Astrocyte (in vitro differentiated cells and primary cell): ENCODE results near the gene ZNF569. TPM values are rescaled to one million over a fixed set of nuclear protein-coding genes. Genes with fewer than 3 reads are reported as not detected.
"Not testable (repeated sequence)": the region's sequence is repeated elsewhere in the genome, so short reads cannot be mapped to it uniquely, and the experiment has no call there.

Experiments
- DNase-seq: peaks from one replicate; pipeline ENCODE4 v3.0.0-alpha.2; 2010; ENCODE audit warnings: low read depth
- FAIRE-seq: peaks from 2 replicates; lab custom pipeline; 2011; peaks lifted over from hg19 to GRCh38; lab: Jason Lieb, UNC
- H2AFZ ChIP-seq: 2 replicates; pipeline ENCODE4 v1.6.0; 2012; ENCODE audit warnings: low read depth, low read length, inconsistent platforms
- H3K27ac ChIP-seq: 2 replicates; pipeline ENCODE4 v1.5.1; 2011; ENCODE audit warnings: low read depth, low read length, inconsistent platforms
- H3K27me3 ChIP-seq: 2 replicates; pipeline ENCODE4 v1.6.0; 2011; ENCODE audit warnings: low read length, inconsistent platforms; ENCODE audit not compliant: insufficient read depth
- H3K36me3 ChIP-seq: 2 replicates; pipeline ENCODE4 v1.5.1; 2011; ENCODE audit warnings: low read length, inconsistent platforms; ENCODE audit not compliant: insufficient read depth
- H3K4me1 ChIP-seq: 2 replicates; pipeline ENCODE4 v1.5.1; 2011; ENCODE audit warnings: low read length, inconsistent platforms; ENCODE audit not compliant: insufficient read depth
- H3K4me2 ChIP-seq: 2 replicates; pipeline ENCODE4 v1.6.0; 2012; ENCODE audit warnings: low read length, inconsistent platforms
- H3K4me3 ChIP-seq: 2 replicates; pipeline ENCODE4 v1.5.1; 2011; ENCODE audit warnings: low read depth, mild to moderate bottlenecking, low read length, inconsistent platforms; ENCODE audit not compliant: insufficient read depth
- H3K79me2 ChIP-seq: 2 replicates; pipeline ENCODE4 v1.6.0; 2012; ENCODE audit warnings: mild to moderate bottlenecking, low read length, inconsistent platforms; ENCODE audit not compliant: insufficient read depth
- H3K9ac ChIP-seq: 2 replicates; pipeline ENCODE4 v1.6.0; 2012; ENCODE audit warnings: mild to moderate bottlenecking, low read length, inconsistent platforms
- H3K9me3 ChIP-seq: 2 replicates; pipeline ENCODE4 v1.5.1; 2012; ENCODE audit warnings: low read depth, mild to moderate bottlenecking, low read length, inconsistent platforms; ENCODE audit not compliant: insufficient read depth
- H4K20me1 ChIP-seq: 2 replicates; pipeline ENCODE4 v1.6.0; 2012; ENCODE audit warnings: low read length, inconsistent platforms; ENCODE audit not compliant: insufficient read depth
- H3K27ac Mint-ChIP-seq: one replicate; pipeline ENCODE4 v1.8.0; 2021; ENCODE audit warnings: mild to moderate bottlenecking, mixed read lengths; ENCODE audit not compliant: unreplicated experiment
- H3K27me3 Mint-ChIP-seq: one replicate; pipeline ENCODE4 v1.8.0; 2021; ENCODE audit warnings: low read depth, mixed read lengths; ENCODE audit not compliant: unreplicated experiment
- H3K36me3 Mint-ChIP-seq: one replicate; pipeline ENCODE4 v1.8.0; 2021; ENCODE audit warnings: low read depth, mixed read lengths; ENCODE audit not compliant: unreplicated experiment
- H3K4me1 Mint-ChIP-seq: one replicate; pipeline ENCODE4 v1.8.0; 2021; ENCODE audit warnings: low read depth, mixed read lengths; ENCODE audit not compliant: unreplicated experiment
- H3K4me3 Mint-ChIP-seq: one replicate; pipeline ENCODE4 v1.8.0; 2021; ENCODE audit warnings: mild to moderate bottlenecking, moderate library complexity, mixed read lengths; ENCODE audit not compliant: unreplicated experiment
- H3K9me3 Mint-ChIP-seq: one replicate; pipeline ENCODE4 v1.8.0; 2021; ENCODE audit warnings: mild to moderate bottlenecking, mixed read lengths; ENCODE audit not compliant: unreplicated experiment
- EZH2 ChIP-seq: IDR thresholded peaks from 2 replicates; pipeline ENCODE4 v1.6.1; 2012; ENCODE audit warnings: mild to moderate bottlenecking, low read length, inconsistent platforms; ENCODE audit not compliant: insufficient read depth
- total RNA-seq: library from RNA; stranded (reverse); gene quantifications from 2 replicates; pipeline ENCODE4 v1.2.1, GENCODE V29; 2021
- TF ChIP-seq, protein P1 (sequence below): IDR thresholded peaks from 2 replicates; pipeline ENCODE4 v1.5.1; 2011; ENCODE audit warnings: low read depth, mild to moderate bottlenecking, inconsistent platforms, low read length, moderate library complexity; ENCODE audit not compliant: insufficient read depth

The ZNF569 gene
- total RNA-seq, 1 donor from 2014 or later = 7.1 TPM

DNA sequence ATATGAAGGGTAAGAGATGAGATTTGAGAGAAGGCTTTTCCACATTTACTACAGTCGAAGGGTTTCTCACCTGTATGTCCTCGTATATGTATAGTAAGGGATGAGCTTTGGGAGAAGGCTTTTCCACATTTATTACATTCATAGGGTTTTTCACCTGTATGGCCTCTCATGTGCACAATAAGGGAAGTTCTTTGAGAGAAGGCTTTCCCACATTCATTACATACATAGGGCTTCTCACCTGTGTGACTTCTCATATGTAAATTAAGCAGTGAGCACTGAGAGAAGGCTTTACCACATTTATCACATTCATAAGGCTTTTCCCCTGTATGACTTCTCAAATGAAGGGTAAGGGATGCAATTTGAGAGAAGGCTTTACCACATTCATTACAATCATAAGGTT, 54.5 kb downstream of the ZNF569 start:
- Mint-ChIP-seq H3K4me1 (no peaks in the 10 kb centered on the region), H3K36me3 (peaks cover 47% of the 10 kb centered on the region), H3K4me3 (no peak overlapping the region), H3K27me3 (no peaks in the 10 kb centered on the region), H3K27ac (no peak overlapping the region), H3K9me3 (peaks cover 72% of the 10 kb centered on the region)
- Histone ChIP-seq H3K27ac (no peak overlapping the region), H3K4me2 (no peak overlapping the region), H3K27me3 (no peaks in the 10 kb centered on the region), H2AFZ (no peak overlapping the region), H3K4me1 (no peaks in the 10 kb centered on the region), H3K9ac (no peak overlapping the region), H3K4me3 (no peak overlapping the region), H3K79me2 (no peaks in the 10 kb centered on the region), H4K20me1 (no peaks in the 10 kb centered on the region), H3K36me3 (peaks cover 6% of the 10 kb centered on the region), H3K9me3 (peaks cover 46% of the 10 kb centered on the region)
- DNase-seq (no peak), FAIRE-seq (no peak)
- TF ChIP-seq, protein P1, sequence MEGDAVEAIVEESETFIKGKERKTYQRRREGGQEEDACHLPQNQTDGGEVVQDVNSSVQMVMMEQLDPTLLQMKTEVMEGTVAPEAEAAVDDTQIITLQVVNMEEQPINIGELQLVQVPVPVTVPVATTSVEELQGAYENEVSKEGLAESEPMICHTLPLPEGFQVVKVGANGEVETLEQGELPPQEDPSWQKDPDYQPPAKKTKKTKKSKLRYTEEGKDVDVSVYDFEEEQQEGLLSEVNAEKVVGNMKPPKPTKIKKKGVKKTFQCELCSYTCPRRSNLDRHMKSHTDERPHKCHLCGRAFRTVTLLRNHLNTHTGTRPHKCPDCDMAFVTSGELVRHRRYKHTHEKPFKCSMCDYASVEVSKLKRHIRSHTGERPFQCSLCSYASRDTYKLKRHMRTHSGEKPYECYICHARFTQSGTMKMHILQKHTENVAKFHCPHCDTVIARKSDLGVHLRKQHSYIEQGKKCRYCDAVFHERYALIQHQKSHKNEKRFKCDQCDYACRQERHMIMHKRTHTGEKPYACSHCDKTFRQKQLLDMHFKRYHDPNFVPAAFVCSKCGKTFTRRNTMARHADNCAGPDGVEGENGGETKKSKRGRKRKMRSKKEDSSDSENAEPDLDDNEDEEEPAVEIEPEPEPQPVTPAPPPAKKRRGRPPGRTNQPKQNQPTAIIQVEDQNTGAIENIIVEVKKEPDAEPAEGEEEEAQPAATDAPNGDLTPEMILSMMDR = no peak
- no peak for TF ChIP-seq EZH2

DNA sequence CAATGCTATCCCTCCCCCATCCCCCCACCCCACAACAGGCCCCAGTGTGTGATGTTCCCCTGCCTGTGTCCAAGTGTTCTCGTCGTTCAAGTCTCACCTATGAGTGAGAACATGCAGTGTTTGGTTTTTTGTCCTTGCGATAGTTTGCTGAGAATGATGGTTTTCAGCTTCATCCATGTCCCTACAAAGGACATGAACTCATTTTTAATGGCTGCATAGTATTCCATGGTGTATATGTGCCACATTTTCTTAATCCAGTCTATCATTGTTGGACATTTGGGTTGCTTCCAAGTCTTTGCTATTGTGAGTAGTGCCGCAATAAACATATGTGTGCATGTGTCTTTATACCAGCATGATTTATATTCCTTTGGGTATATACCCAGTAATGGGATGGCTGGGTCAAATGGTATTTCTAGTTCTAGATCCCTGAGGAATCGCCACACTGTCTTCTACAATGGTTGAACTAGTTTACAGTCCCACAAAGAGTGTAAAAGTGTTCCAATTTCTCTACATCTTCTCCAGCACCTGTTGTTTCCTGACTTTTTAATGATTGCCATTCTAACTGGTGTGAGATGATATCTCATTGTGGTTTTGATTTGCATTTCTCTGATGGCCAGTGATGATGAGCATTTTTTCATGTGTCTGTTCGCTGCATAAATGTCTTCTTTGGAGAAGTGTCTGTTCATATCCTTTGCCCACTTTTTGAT, 61.0 kb downstream of the ZNF569 start:
- not testable (repeated sequence) for H2AFZ ChIP-seq, H3K4me1 Mint-ChIP-seq, FAIRE-seq, H3K4me1 ChIP-seq, DNase-seq, H3K27ac Mint-ChIP-seq, H3K36me3 Mint-ChIP-seq, H3K9ac ChIP-seq, H3K4me3 Mint-ChIP-seq, H3K36me3 ChIP-seq, H3K27me3 ChIP-seq, H3K27ac ChIP-seq, H3K27me3 Mint-ChIP-seq, H3K4me3 ChIP-seq, H3K4me2 ChIP-seq, H4K20me1 ChIP-seq, H3K79me2 ChIP-seq
- peaks cover 42% of the 10 kb centered on the region for H3K9me3 ChIP-seq
- H3K9me3 Mint-ChIP-seq = peaks cover 57% of the 10 kb centered on the region

DNA sequence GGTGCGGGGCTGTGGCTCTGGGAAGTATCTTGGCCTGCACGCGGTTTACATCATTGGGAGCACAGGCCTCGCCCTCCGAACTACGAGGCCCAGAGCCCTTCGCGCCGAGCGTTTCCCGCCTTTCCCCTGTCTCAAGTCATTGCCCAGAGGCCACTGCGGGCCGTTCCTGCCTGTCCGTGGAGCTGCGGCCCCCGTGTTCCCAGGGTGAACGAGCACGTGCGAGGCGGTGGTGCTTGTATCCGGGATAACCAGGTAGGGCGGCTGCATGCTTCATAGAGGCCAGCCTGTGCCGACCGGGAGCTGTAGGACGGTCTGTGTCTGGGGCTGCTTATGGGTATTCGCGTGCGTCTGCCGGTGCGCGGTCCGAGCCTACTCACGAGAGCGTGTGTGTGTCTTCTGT, 63.8 kb downstream of the ZNF569 start:
- DNase-seq (no peak), FAIRE-seq (no peak)
- H3K9me3 Mint-ChIP-seq = peaks cover 46% of the 10 kb centered on the region

More for the DNA sequence above, 63.8 kb downstream of the ZNF569 start:
- Histone ChIP-seq H3K79me2 (no peaks in the 10 kb centered on the region), H3K36me3 (no peaks in the 10 kb centered on the region), H3K9me3 (peaks cover 32% of the 10 kb centered on the region), H3K27me3 (no peaks in the 10 kb centered on the region), H4K20me1 (no peaks in the 10 kb centered on the region), H3K4me2 (no peak overlapping the region), H3K4me3 (no peak overlapping the region), H3K4me1 (no peaks in the 10 kb centered on the region), H2AFZ (no peak overlapping the region), H3K9ac (no peak overlapping the region), H3K27ac (no peak overlapping the region)
- no peaks in the 10 kb centered on the region for H3K4me1 Mint-ChIP-seq
- TF ChIP-seq, protein P1 = no peak
- TF ChIP-seq EZH2 = no peak
- H3K27ac Mint-ChIP-seq = no peak overlapping the region
- H3K27me3 Mint-ChIP-seq = no peaks in the 10 kb centered on the region
- peaks cover 2% of the 10 kb centered on the region for H3K36me3 Mint-ChIP-seq
- no peak overlapping the region for H3K4me3 Mint-ChIP-seq
